HepG2 (cell line): ENCODE data around the gene KRT76. TPM values are rescaled to one million over a fixed set of nuclear protein-coding genes. Genes with fewer than 3 reads are reported as not detected.

Experiments used
- ATAC-seq: fragments of 200-7000 bp; cut with Tn5 transposase; 3 replicates; pipeline ENCODE4 v1.9.1; 2020; ENCODE audit warnings: mild to moderate bottlenecking, moderate library complexity
- BruUV-seq: library from RNA; stranded (reverse); fragments of 400-500 nt; replicated peaks from 2 replicates; lab custom pipeline; 2021; lab: Mats Ljungman, UMichigan
- CTCF ChIA-PET: fragments of 300-600 bp; formaldehyde crosslinking; extraction: SDS; loops from one replicate; lab custom pipeline; 2021; ENCODE audit warnings: low total read pairs, inconsistent platforms, low intra/inter-chr PET ratio; lab: Yijun Ruan, JAX
- POLR2A ChIA-PET: fragments of 350-600 bp; sonication (Branson Sonifier 250); formaldehyde crosslinking; loops from one replicate; lab custom pipeline; 2020; ENCODE audit warnings: antibody characterized with exemption, inconsistent platforms; lab: Yijun Ruan, JAX
- DNase-seq: peaks from one replicate; pipeline ENCODE4 v3.0.0-alpha.2; 2015; ENCODE audit warnings: low spot score
- FAIRE-seq: peaks from 3 replicates; lab custom pipeline; 2011; peaks lifted over from hg19 to GRCh38; lab: Jason Lieb, UNC
- H2AFZ ChIP-seq: one replicate; pipeline ENCODE4 v1.6.1; 2011; ENCODE audit warnings: low read length, inconsistent platforms
- H3K27ac ChIP-seq: fragments of 300-600 bp; 3 replicates; pipeline ENCODE4 v1.8.0; 2011; ENCODE audit warnings: mixed run types, mild to moderate bottlenecking, mixed read lengths, low read length, inconsistent platforms; ENCODE audit not compliant: insufficient read depth; ENCODE audit errors: extremely low read length
- H3K27me3 ChIP-seq, 2 experiments: fragments of 200-600 bp in 1 of 2; 2 replicates in 1 of 2; 3 replicates in 1 of 2; pipeline versions ENCODE4 v1.6.0 to v1.8.0; 2011; ENCODE audit warnings: low read length in 2 of 2, mild to moderate bottlenecking in 2 of 2, moderate library complexity in 2 of 2, inconsistent platforms in 1 of 2; ENCODE audit not compliant: insufficient read depth in 2 of 2, control insufficient read depth in 1 of 2
- H3K36me3 ChIP-seq, 2 experiments: fragments of 200-600 bp in 1 of 2; replicated peaks in 1 of 2; 2 replicates in 1 of 2; 3 replicates in 1 of 2; pipeline versions ENCODE4 v1.5.1 to v1.8.0; 2011; ENCODE audit warnings: low read length in 2 of 2, inconsistent platforms in 1 of 2; ENCODE audit not compliant: insufficient read depth in 2 of 2, control insufficient read depth in 1 of 2
- H3K4me1 ChIP-seq: 2 replicates; pipeline ENCODE4 v1.5.1; 2012; ENCODE audit warnings: low read length, inconsistent platforms; ENCODE audit not compliant: insufficient read depth
- H3K4me2 ChIP-seq: 2 replicates; pipeline ENCODE4 v1.6.0; 2011; ENCODE audit warnings: low read depth, low read length, inconsistent platforms
- H3K4me3 ChIP-seq, 3 experiments: fragments of 200-600 bp in 1 of 3; sonication (generic), shearing (Covaris generic) in 1 of 3; replicated peaks in 1 of 3; 2 replicates each; pipeline ENCODE4 v1.5.1; 2011 to 2016; ENCODE audit warnings: low read length in 3 of 3, inconsistent platforms in 2 of 3, low read depth in 2 of 3, mild to moderate bottlenecking in 2 of 3, control low read depth in 1 of 3, mixed read lengths in 1 of 3; ENCODE audit not compliant: insufficient read depth in 1 of 3
- H3K79me2 ChIP-seq: one replicate; pipeline ENCODE4 v1.6.1; 2011; ENCODE audit warnings: low read length, inconsistent platforms; ENCODE audit not compliant: insufficient read depth
- H3K9ac ChIP-seq: 2 replicates; pipeline ENCODE4 v1.6.0; 2011; ENCODE audit warnings: mild to moderate bottlenecking, low read depth, low read length, inconsistent platforms; ENCODE audit not compliant: insufficient read depth
- H3K9me3 ChIP-seq: 2 replicates; pipeline ENCODE4 v1.5.1; 2012; ENCODE audit warnings: mild to moderate bottlenecking, low read length
- H4K20me1 ChIP-seq: 2 replicates; pipeline ENCODE4 v1.6.0; 2011; ENCODE audit warnings: inconsistent platforms, mild to moderate bottlenecking, low read length, moderate library complexity; ENCODE audit not compliant: insufficient read depth
- KLF16 ChIP-seq, 2 experiments: sonication (generic) in 1 of 2; formaldehyde crosslinking in 1 of 2; IDR thresholded peaks; 2 replicates each; pipeline versions ENCODE4 v1.6.1 to v1.8.0; 2016 to 2023; ENCODE audit warnings: missing genetic modification reagents in 2 of 2, missing compliant biosample characterization in 1 of 2
- KMT2B ChIP-seq: IDR thresholded peaks from 2 replicates; pipeline ENCODE4 v1.6.1; 2016; ENCODE audit warnings: missing genetic modification reagents, missing compliant biosample characterization
- MAFG ChIP-seq: sonication (generic); formaldehyde crosslinking; IDR thresholded peaks from 2 replicates; pipeline ENCODE4 v1.5.1; 2020; ENCODE audit warnings: mild to moderate bottlenecking, missing genetic modification reagents
- ZIK1 ChIP-seq: sonication (generic); formaldehyde crosslinking; IDR thresholded peaks from 2 replicates; pipeline ENCODE4 v1.5.0; 2020; ENCODE audit warnings: mild to moderate bottlenecking, low read depth, missing genetic modification reagents, borderline replicate concordance
- ZNF431 ChIP-seq: sonication (generic); formaldehyde crosslinking; IDR thresholded peaks from 2 replicates; pipeline ENCODE4 v1.9.0; 2022; ENCODE audit warnings: missing genetic modification reagents, low read depth, mild to moderate bottlenecking, borderline replicate concordance
- ZNF530 ChIP-seq: sonication (generic); formaldehyde crosslinking; IDR thresholded peaks from 2 replicates; pipeline ENCODE4 v1.5.0; 2020; ENCODE audit warnings: low read depth, mild to moderate bottlenecking, missing genetic modification reagents
- WGBS: methylation state at CpG from one replicate; pipeline ENCODE4 v1.1.6; 2017; ENCODE audit warnings: low lambda C conversion rate; 5-methylcytosine and 5-hydroxymethylcytosine counted together
- in situ Hi-C: cut with HindIII; loops from 2 replicates; pipeline ENCODE4 v1.10.0; 2017; ENCODE audit warnings: low pct_unique_long_range_greater_than_20kb; ENCODE audit not compliant: extremely low pct_ligation_motif_present
- intact Hi-C: fragments of 100-400 bp; cut with micrococcal nuclease; formaldehyde crosslinking; loops from one replicate; pipeline ENCODE4 v1.10.0; 2022; ENCODE audit not compliant: unreplicated experiment
- polyA plus RNA-seq, 8 experiments: library from polyadenylated mRNA; depleted of rRNA in 3 of 8; stranded (reverse) in 7 of 8; unstranded in 1 of 8; fragments of >200 nt; fragmentation: Illumina TruSeq in 4 of 8; extraction: Trizol in 4 of 8; gene quantifications; 2 replicates each; pipeline versions ENCODE4 v1.2.1 to v1.2.3, GENCODE V29; 2011 to 2016; ENCODE audit warnings: low read depth in 4 of 8, missing spikeins in 1 of 8, mixed read lengths in 1 of 8; ENCODE audit not compliant: insufficient read depth in 1 of 8
- total RNA-seq, 5 experiments: library from RNA; depleted of rRNA; stranded (reverse); fragments of >200 nt; fragmentation: Illumina TruSeq; extraction: Trizol; gene quantifications; 2 replicates each; pipeline ENCODE4 v1.2.3, GENCODE V29; 2016; ENCODE audit warnings: low read depth in 1 of 5
- TF ChIP-seq, protein P1 (sequence below): sonication (generic); formaldehyde crosslinking; IDR thresholded peaks from 2 replicates; pipeline ENCODE4 v1.5.1; 2020; ENCODE audit warnings: missing genetic modification reagents, mild to moderate bottlenecking, borderline replicate concordance

Gene KRT76
- total and polyA plus RNA-seq, 2 of the 13 experiments (the other 11 are each of a cell fraction or from before 2014, with no cell fraction given), result not detected

DNA sequence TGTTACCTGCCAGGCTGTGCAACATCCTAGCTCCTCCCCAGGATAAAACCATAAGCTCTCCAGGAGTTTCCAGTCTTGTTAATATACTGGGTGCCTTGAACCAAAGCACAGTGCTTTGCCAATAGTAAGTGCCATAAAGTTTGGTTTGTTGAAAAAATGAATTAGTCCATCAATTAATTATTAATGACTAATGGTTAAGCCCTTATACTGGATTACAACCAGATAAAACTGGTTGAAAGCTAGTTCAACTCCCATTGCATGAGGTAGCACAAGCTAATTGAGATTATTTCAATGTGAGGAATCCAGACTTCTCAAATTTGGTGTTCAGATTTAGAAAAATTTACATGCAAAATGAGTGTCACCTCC lies 20.4 kb upstream of the KRT76 start (continued):
- TF ChIP-seq, protein P1, sequence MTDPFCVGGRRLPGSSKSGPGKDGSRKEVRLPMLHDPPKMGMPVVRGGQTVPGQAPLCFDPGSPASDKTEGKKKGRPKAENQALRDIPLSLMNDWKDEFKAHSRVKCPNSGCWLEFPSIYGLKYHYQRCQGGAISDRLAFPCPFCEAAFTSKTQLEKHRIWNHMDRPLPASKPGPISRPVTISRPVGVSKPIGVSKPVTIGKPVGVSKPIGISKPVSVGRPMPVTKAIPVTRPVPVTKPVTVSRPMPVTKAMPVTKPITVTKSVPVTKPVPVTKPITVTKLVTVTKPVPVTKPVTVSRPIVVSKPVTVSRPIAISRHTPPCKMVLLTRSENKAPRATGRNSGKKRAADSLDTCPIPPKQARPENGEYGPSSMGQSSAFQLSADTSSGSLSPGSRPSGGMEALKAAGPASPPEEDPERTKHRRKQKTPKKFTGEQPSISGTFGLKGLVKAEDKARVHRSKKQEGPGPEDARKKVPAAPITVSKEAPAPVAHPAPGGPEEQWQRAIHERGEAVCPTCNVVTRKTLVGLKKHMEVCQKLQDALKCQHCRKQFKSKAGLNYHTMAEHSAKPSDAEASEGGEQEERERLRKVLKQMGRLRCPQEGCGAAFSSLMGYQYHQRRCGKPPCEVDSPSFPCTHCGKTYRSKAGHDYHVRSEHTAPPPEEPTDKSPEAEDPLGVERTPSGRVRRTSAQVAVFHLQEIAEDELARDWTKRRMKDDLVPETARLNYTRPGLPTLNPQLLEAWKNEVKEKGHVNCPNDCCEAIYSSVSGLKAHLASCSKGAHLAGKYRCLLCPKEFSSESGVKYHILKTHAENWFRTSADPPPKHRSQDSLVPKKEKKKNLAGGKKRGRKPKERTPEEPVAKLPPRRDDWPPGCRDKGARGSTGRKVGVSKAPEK, result no peak
- no peak for TF ChIP-seq ZNF530 (CRISPR knock-in tag)
- no peak for TF ChIP-seq ZNF431 (CRISPR knock-in tag)
- TF ChIP-seq MAFG (CRISPR knock-in tag), result no peak
- TF ChIP-seq KLF16 (CRISPR knock-in tag; IDR thresholded peaks at IDR 0.05), result no peak
- no peak for TF ChIP-seq ZIK1 (CRISPR knock-in tag)

DNA sequence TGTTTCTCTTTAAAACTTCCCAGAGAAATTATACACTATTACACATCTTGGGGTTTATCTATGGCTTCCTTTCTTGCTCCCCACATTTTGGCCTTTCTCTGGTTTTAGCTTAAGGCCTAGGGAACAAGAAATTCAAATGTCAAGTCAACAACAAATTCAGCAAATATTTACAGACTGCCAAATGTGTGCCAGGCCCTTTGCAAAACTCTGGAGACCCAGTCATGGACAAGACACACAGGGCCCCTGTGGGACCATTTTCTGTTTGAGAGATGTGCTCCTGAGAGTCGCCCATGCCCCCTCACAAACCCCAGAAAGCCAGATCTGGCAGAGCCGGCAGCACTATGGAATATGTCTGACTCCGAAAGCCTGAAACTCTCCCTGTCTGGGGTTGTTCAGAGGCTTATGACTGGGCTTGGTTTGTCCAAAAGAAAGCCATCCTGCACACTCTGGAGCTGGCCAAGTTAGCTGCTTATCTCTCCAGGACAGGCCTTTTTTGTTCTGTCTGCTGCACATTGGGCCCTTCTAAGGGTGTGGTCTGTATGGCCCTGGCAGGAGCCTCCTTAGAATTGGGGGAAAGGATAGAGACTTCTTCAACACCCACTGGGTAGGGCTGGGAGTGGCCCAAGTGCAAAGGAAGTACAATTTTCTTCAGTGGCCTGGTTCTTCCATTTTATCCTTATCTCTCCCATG lies 19.8 kb upstream of the KRT76 start:
- intact Hi-C loops, result no loop called here
- ChIA-PET CTCF (no interaction called here), POLR2A (no interaction called here)
- FAIRE-seq, result no peak
- no peak overlapping the region for H3K4me2 ChIP-seq
- H3K9ac ChIP-seq, result no peak overlapping the region
- no peaks in the 10 kb centered on the region for H3K36me3 ChIP-seq
- H3K4me1 ChIP-seq, result no peaks in the 10 kb centered on the region
- no TSS peak for BruUV-seq
- H3K4me3 ChIP-seq, result no peak overlapping the region
- no peaks in the 10 kb centered on the region for H3K9me3 ChIP-seq
- H3K27me3 ChIP-seq, result peaks cover 0 to 13% of the 10 kb centered on the region in 2 experiments; a peak in 3 of 5 replicates
- no peaks in the 10 kb centered on the region for H3K79me2 ChIP-seq
- 0% methylated on average over 1 of the region's 3 CpGs for WGBS
- no peak for ATAC-seq
- H4K20me1 ChIP-seq, result no peaks in the 10 kb centered on the region
- DNase-seq, result no peak
- H3K27ac ChIP-seq, result no peak overlapping the region
- TF ChIP-seq KMT2B (CRISPR knock-in tag), result no peak
- H2AFZ ChIP-seq, result no peak overlapping the region
- in situ Hi-C loops, result no loop called here
